ENCODE measurements around the gene TUBGCP2. TPM values are rescaled to one million over a fixed set of nuclear protein-coding genes. Genes with fewer than 3 reads are reported as not detected.

Gene TUBGCP2
- total and polyA plus RNA-seq, 2 of the 13 experiments (the other 11 are each of a cell fraction or from before 2014, with no cell fraction given) = 21.3 to 34.5 TPM

DNA sequence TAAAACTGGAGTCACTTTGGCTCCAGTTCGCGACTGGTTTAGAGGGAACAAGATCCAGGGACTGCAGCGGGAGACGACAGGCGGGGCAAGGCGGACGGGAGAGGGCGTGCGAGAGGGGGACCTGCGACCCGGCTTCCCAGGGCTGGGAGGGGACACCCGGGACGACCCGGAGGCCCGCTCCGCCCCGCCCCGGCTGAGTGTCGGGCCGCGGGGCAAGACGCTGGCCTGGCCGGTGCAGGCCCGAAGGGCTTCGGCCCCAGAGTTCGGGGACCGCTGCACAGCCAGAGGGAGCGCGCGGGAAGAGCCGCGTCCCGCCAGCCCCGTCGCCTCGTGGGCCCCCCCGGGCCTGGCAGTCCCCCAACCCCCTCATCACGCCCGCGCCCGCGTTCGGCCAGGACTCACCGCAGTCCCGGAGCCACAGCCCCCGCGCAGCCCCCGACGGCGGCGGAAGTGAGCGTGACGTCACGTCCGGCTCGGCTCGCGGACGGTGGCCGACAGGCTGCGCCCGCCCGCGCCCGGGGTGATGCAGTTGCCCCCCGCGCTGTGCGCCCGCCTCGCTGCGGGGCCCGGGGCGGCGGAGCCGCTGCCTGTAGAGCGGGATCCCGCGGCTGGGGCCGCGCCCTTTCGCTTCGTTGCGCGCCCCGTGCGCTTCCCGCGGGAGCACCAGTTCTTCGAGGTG, at the start of gene TUBGCP2, which contains the start of gene ZNF511 (continued):
- TF ChIP-seq MTA1 (CRISPR knock-in tag; IDR thresholded peaks at IDR 0.05; ENCODE audit: borderline replicate concordance) = peak; percentile 26; the same call in 1 of the 2 replicates
- TF ChIP-seq, protein P1, sequence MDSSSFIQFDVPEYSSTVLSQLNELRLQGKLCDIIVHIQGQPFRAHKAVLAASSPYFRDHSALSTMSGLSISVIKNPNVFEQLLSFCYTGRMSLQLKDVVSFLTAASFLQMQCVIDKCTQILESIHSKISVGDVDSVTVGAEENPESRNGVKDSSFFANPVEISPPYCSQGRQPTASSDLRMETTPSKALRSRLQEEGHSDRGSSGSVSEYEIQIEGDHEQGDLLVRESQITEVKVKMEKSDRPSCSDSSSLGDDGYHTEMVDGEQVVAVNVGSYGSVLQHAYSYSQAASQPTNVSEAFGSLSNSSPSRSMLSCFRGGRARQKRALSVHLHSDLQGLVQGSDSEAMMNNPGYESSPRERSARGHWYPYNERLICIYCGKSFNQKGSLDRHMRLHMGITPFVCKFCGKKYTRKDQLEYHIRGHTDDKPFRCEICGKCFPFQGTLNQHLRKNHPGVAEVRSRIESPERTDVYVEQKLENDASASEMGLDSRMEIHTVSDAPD (CRISPR knock-in tag; IDR thresholded peaks at IDR 0.05) = no peak
- no peak; a peak in 1 of 4 replicates for TF ChIP-seq EP300 (IDR thresholded peaks at IDR 0.05; ENCODE audit: low read depth in 2 of 2, low read length in 2 of 2)
- TF ChIP-seq EP300 (CRISPR knock-in tag; IDR thresholded peaks at IDR 0.05; ENCODE audit: borderline replicate concordance) = no peak
- TF ChIP-seq NFYC (CRISPR knock-in tag; IDR thresholded peaks at IDR 0.05) = no peak
- TF ChIP-seq TAF1 (CRISPR knock-in tag; IDR thresholded peaks at IDR 0.05) = peak; percentile 51
- TF ChIP-seq, protein P2, sequence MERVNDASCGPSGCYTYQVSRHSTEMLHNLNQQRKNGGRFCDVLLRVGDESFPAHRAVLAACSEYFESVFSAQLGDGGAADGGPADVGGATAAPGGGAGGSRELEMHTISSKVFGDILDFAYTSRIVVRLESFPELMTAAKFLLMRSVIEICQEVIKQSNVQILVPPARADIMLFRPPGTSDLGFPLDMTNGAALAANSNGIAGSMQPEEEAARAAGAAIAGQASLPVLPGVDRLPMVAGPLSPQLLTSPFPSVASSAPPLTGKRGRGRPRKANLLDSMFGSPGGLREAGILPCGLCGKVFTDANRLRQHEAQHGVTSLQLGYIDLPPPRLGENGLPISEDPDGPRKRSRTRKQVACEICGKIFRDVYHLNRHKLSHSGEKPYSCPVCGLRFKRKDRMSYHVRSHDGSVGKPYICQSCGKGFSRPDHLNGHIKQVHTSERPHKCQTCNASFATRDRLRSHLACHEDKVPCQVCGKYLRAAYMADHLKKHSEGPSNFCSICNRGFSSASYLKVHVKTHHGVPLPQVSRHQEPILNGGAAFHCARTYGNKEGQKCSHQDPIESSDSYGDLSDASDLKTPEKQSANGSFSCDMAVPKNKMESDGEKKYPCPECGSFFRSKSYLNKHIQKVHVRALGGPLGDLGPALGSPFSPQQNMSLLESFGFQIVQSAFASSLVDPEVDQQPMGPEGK (CRISPR knock-in tag; IDR thresholded peaks at IDR 0.05) = peak; percentile 91
- TF ChIP-seq ZNF234 (CRISPR knock-in tag; conservative IDR thresholded peaks at IDR 0.05) = 0 out of 2 replicates have a peak, but pooled peaks have one; percentile 28
- no peak for TF ChIP-seq MTF1 (CRISPR knock-in tag; IDR thresholded peaks at IDR 0.05)
- TF ChIP-seq ZSCAN20 (CRISPR knock-in tag; IDR thresholded peaks at IDR 0.05; ENCODE audit: borderline replicate concordance) = peak; percentile 31; the same call in 1 of the 2 replicates
- TF ChIP-seq BORCS8-MEF2B (CRISPR knock-in tag; IDR thresholded peaks at IDR 0.05) = no peak
- TF ChIP-seq, protein P3, sequence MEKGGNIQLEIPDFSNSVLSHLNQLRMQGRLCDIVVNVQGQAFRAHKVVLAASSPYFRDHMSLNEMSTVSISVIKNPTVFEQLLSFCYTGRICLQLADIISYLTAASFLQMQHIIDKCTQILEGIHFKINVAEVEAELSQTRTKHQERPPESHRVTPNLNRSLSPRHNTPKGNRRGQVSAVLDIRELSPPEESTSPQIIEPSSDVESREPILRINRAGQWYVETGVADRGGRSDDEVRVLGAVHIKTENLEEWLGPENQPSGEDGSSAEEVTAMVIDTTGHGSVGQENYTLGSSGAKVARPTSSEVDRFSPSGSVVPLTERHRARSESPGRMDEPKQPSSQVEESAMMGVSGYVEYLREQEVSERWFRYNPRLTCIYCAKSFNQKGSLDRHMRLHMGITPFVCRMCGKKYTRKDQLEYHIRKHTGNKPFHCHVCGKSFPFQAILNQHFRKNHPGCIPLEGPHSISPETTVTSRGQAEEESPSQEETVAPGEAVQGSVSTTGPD (CRISPR knock-in tag; IDR thresholded peaks at IDR 0.05) = no peak
- no peak for TF ChIP-seq RFX1 (IDR thresholded peaks at IDR 0.05)
- TF ChIP-seq RFXAP (CRISPR knock-in tag; IDR thresholded peaks at IDR 0.05; ENCODE audit: borderline replicate concordance) = no peak; the same call in 1 of the 2 replicates
- TF ChIP-seq ZZZ3 (CRISPR knock-in tag; IDR thresholded peaks at IDR 0.05; ENCODE audit: borderline replicate concordance) = no peak
- no peak for TF ChIP-seq ZNF343 (CRISPR knock-in tag; IDR thresholded peaks at IDR 0.05)
- no peak for TF ChIP-seq CHD4 (IDR thresholded peaks at IDR 0.05; ENCODE audit: borderline replicate concordance, low read length)
- TF ChIP-seq ISX (CRISPR knock-in tag; conservative IDR thresholded peaks at IDR 0.05) = no peak
- no peak for TF ChIP-seq ZNF20 (CRISPR knock-in tag; IDR thresholded peaks at IDR 0.05)
- no peak for TF ChIP-seq TBL1XR1 (IDR thresholded peaks at IDR 0.05; ENCODE audit: borderline replicate concordance, low read length, partially characterized antibody)
- peak; percentile 26; the same call in 1 of the 2 replicates for TF ChIP-seq ZNF749 (CRISPR knock-in tag; IDR thresholded peaks at IDR 0.05; ENCODE audit: borderline replicate concordance)
